GDM1 (cell line): ENCODE results near the gene WDHD1.
"Not testable (repeated sequence)": the region's sequence is repeated elsewhere in the genome, so short reads cannot be mapped to it uniquely, and the experiment has no call there.

Source experiments
- DNase-seq: peaks from one replicate; lab custom pipeline; 2025; lab: John Stamatoyannopoulos, UW

The WDHD1 gene

DNA sequence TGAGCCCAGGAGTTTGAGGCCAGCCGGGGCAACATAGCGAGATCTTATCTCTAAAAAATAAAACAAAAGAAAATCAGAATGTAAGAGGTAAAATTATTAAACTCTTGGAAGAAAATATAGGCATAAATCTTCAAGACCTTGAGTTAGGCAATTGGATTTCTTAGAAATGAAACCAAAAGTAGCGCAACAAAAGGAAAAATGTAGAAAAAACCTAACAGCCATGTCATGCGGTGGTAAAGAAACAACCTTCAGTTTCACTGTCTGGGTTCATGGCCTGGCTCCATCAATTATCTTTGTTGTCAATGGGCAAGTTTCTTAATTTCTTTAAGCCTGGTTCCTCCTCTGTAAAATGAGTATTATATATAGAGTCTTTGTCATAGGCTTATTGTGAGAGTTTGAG lies 118.7 kb downstream of the WDHD1 start:
- DNase-seq = no peak

- DNase-seq = no peak
Measured at GRCh38 chr14:54906075-54906474, 120.8 kb downstream of the WDHD1 start.

DNA sequence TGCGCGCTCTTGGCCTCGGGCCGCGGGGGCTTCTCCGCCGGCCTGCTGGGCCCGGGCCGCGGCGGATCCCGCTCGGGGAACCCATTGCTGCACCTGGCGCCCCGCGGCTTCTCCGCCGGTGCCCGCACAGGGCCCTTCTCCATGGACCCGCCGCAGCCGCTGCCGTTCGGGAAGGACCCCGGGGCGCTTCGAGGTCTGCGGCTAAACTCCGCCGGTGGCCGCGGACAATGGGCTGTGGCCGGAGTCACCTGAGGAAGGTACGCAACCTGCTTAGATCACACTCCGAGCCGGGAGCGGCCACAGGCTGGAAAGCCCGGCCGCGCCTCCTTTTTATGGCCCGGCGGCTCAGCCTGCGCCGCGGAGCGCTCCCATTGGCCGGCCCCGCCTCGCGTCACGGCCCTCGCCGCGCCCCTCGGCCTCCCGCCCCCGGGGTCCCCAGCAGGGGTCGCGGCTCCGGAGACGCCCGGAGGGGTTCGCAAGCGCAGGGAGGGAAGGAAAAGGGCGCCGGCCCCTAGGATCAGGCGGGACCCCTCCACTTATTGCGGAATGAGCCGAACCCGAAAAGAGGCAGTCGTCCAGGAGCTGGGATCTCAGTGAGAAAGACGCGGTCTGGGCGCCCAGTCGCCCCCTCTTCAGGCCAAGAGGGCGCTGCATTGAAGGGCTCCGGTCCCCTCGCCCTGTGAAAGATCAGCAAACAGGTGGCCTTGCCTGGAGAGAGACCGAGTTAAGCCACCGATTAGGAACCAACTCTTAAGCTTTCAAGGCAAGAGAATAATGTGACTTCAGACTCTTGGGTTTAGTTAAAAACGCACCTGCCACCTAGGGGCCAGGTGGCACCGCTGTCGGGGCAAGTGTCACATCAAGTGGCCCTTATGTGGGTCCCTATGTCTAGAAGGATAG lies 124.1 kb downstream of the WDHD1 start, which contains the start of gene GCH1:
TSS of gene GCH1 (minus strand) at position 306 of the 900 bp plus-strand sequence. CDS start at position 143, 163 bp downstream.
- peak; percentile 52 for DNase-seq

DNA sequence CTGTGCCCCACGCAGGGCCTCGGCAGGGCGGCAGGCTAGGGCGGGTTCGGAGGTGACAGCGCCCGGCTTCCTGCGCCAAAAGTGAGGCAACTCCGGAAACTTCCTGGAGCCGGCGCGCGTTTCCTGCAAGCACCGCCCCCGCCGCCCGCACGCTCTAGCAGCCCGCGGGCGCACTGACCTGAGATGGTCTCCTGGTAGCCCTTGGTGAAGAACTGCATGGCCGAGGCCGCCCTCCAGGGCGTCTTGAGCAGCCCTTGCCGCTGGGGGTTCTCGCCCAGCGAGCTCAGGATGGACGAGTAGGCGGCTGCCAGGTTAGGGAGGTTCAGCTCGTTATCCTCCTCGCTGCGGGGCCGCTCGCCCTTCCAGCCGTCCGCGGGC lies 124.8 kb downstream of the WDHD1 start:
- DNase-seq = no peak

DNA sequence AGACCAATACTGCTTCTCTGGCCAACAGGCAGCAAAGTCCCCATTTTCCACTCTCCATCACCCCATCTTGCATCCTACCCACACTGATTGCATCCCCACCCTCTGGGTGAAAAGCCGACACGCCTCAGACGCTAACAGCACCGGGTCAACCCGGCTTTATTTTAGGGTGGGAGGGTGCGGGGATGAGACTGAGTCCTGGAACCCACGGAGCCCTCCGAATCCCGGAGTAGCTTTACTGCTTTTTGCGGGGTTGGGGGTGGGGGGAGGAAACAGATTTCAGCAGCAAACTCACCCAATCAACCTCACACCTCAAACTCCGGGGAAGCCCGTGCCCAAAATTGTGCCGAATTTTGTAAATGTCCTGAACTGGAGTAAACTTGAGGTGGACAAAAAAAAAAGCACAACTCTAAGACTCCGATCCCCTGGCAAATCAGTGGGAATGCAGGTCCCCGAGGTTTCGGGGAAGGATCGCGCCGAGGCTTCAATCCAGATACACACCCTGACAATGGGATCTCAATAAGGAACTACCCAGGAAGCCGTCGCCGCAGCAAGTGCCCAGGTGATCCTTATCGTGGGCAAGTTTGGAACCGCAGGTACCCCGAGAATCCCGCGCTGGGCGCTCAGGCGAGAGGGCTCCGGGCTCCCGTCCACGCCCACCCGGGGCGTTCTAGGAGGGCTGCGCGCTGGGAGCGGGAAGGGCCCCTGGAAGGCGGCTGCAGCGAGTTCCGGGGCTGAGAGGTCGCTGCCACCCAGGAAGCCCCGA lies 125.3 kb downstream of the WDHD1 start:
- no peak for DNase-seq

DNA sequence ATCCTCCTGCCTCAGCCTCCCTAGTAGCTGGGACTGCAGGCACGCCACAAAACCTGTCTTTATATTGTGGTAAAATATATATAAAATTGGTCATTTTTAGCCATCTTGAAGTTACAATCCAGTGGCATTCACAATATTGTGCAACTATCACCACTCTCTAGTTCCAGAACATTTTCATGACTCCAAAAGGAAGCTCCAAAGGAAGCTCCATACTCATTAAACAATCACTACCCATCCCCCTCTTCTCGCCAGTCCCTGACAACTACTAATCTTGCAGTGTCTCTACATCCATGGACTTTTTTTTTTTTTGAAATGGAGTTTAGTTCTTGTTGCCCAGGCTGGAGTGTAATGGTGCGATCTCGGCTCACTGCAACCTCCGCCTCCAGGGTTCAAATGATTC lies 127.3 kb downstream of the WDHD1 start:
- no peak for DNase-seq

- DNase-seq = not testable (repeated sequence)
Measured at GRCh38 chr14:54897809-54898555, 128.9 kb downstream of the WDHD1 start.

DNA sequence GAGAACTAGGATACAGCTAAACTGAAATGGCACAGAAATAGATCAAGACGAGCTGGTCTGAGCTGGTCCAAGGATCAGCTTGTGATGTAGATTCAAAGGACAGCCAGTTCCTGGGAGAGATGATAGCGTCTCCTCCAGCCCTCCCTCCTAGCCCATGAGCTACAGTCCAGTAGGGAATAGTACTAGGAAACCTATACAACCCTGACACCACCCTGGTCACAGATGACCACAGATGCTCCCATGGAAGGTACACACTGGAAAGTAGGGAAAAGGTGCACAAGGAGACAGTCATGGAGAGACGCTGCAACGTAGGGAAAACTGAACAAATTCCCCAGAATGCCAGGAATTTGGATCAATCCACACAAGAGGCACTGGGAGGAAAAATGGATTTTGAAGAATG lies 131.2 kb downstream of the WDHD1 start:
- DNase-seq = no peak

DNA sequence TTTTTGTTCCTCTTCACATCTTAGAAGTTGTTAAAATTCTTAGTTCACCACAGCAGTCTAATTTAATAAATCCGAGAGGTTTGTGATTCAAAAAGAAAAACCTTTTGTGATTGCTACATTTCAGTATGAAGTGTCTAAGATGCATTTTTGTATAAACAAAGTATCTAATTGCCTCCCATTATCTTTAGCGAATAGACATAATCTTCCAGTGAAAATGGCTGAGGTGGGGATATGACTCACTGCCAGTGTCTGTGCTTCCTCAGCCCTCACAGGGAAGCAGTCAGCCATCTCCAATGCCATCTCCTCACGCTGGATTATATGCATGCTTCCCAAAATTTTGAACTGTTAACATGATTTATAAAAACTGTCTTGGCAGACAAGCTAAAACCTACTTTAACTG lies 131.9 kb downstream of the WDHD1 start:
- DNase-seq = no peak

- DNase-seq = peak; percentile 1
Measured at GRCh38 chr14:54893151-54893760, 133.6 kb downstream of the WDHD1 start.

GRCh38 chr14:54891471-54892245 lies 135.2 kb downstream of the WDHD1 start:
- DNase-seq = no peak

- DNase-seq = no peak
Measured at GRCh38 chr14:54890788-54891187, 136.1 kb downstream of the WDHD1 start.

DNA sequence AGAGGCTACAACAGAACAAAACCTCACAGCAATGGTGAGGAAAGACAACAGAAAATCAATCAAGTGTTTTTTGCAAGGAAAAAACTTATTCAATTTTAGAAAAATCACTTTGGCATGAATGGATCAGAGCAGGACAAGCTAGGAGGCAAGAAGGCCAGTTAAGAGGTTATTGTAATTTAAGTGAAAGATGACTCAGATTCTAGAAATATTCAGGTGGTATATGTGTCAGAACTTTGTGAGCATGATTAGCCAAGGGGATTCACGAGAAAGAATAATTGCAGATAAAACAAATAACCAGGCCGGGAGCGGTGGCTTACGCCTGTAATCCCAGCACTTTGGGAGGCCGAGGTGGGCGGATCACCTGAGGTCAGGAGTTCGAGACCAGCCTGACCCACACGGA lies 137.0 kb downstream of the WDHD1 start:
- no peak for DNase-seq
